Stimulated activated CD8-positive, alpha-beta memory T cell treated with anti-CD3 and anti-CD28 coated beads, Interleukin-2, amount 100 ng/mL, for 1 hour (primary cell): Measurements from ENCODE around the gene ARSB.

ENCODE experiments used
- DNase-seq, 2 donors: peaks; one replicate each; pipeline ENCODE4 v3.0.0-alpha.2; 2020; ENCODE audit warnings: low read depth in 2 of 2

ARSB gene

GRCh38 chr5:78985116-78985724 is at the start of gene ARSB:
ARSB (minus strand) TSS chr5:78985310; CDS start chr5:78985248, 62 bp downstream.
- peak; percentile 25 to 26 for DNase-seq

- no peak for DNase-seq
Observed at GRCh38 chr5:79032782-79033181, 47.7 kb upstream of the ARSB start.

DNA sequence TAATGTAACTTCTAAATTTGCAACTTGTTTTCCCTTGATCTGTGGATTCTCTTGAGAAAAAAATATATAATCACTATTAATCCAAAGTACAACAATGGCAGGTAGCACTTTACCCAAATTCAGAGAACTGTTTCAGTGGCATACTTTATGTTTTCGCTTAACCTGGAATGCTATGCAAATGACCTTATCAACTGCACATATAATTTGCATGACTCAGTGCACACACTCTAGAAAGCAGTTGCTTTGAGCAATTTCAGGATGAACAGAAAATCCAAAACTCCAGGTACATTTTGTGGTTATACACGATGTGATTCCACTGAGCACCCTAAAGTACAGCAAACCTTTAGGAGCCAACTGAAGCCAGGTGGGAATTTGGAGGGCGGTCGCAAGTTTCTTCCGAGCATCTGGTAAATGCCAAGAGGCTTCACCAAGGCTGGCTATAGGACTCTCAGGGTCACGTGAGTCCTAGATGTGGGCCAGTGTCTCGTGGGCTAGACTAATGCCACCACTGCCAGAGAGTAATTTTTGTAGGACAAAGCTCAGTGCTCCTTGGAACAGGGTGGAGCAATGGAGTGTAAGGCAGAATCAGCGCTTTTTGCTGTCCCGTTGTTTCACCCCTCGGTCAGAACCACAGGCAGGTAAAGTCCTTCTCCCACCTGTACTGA is 47.1 kb upstream of the ARSB start:
- no peak for DNase-seq

DNA sequence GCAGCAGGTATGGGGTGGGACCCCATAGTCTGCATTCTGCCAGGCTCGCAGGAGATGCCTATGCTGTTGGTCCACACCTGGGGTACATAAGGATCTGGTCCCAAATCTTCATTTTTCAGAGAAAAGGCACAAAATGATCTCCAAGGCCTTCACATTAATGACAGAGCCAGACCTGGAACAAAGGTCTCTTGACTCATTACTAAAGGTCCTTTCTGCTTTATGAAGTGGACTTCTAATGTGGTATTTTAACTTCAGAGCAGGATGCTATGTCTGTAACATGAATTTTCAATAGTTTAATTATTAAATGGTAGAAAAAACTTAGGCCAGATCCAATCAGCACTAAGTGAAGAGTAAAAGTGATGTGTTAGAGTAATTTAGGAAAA is 46.4 kb upstream of the ARSB start:
- no peak for DNase-seq

DNA sequence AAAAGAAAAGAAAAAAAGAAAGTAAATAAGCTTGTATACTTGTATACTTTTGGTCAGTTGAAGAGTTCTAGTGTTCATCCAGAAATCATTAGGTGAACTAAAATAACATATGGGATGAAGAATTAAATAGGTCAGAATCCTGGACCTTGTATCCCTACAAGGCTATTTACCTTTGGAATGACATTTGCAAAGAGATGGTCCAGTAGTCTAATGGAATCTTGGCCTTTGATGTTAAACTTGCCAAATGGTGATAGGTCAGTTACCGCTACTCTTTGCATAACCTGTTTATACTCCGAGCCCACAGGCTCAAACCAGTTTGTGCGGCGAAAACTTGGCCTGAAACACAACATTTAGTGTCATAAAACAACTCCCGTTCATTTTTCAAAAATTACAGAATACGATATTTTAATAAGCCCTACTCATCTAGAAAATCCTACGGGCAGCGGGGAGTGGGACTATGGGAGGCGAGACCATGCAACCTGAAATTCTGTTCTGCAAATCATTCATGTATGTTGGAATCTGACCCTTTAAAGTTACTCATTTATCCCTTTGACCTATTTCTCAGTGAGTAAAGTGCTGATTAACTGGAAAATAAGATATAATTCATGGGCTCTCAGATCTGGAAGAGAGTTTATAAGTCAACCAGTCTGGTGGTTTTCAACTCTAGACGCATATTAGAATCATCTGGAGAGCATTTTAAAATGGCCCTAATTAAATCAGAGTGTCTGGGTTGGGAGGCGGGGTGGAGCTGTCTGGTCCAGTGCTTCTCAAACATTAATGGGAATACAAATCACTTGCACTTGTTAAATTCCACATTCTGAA is 45.8 kb upstream of the ARSB start:
- no peak for DNase-seq

DNA sequence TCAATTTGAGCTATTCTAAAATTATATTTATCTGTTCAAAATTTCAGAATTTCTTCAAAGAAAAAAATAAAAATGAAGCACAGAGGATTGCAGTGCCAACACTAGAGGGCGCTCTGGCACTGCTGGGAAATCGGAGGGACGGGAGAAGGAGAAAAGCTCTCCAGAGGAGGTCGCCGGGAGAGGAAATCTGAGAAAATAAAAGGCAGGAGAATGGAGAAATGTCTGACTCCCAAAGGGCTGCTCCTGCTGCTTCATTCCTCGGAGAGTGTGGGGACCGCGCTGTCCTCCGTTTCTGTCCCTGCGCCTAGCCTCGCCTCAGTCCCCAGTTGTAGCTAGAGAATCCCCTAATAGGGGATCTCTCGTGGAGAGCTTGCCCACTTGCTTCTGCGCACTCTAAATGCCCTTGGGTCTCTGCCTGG is 40.0 kb upstream of the ARSB start:
- peak; percentile 5 to 35 for DNase-seq

- DNase-seq: no peak
Observed at GRCh38 chr5:79023947-79024346, 38.8 kb upstream of the ARSB start.

- no peak for DNase-seq
Observed at GRCh38 chr5:79023348-79023747, 38.2 kb upstream of the ARSB start.

DNA sequence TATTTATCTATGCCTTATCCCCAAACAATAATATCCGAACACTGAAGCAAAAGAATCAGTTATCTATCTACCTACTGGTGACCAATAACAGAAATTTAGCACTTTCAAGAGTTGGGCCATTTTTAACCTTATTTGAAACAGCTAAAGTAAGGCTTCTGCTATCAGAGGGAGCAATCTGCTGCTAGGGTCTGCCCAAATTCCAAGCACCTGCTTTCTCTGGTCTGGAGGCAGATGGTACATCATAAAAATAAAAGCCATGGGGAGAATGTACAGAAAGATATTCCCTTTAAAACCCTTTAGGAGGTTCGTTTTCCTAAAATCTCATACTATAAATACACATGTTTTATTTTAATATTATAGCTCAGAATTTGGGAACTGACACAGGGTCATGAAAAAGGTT is 37.7 kb upstream of the ARSB start:
- no peak for DNase-seq

GRCh38 chr5:79021753-79022152 is 36.6 kb upstream of the ARSB start:
- no peak for DNase-seq

GRCh38 chr5:79020861-79021561 is 35.9 kb upstream of the ARSB start:
- peak in 1 of 2 donors; percentile 4 for DNase-seq

DNA sequence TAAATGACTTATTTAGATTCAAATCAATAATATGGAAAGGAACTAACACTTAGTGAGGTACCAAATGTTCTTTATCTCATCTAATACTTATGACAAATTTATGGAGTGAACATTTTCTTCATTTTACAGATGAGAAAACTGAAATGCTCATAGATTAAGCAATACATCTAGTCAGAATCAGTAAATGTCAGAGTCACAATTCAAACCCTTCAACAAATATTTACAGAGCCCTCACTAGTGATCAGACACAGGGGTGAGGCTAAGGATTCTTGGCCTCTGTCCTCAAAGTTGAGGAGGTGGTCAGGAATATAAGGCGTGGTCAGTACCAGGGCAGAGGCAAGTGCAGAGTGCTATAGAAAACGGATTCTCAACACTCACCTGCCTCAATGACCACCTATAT is 29.5 kb upstream of the ARSB start:
- no peak for DNase-seq

DNA sequence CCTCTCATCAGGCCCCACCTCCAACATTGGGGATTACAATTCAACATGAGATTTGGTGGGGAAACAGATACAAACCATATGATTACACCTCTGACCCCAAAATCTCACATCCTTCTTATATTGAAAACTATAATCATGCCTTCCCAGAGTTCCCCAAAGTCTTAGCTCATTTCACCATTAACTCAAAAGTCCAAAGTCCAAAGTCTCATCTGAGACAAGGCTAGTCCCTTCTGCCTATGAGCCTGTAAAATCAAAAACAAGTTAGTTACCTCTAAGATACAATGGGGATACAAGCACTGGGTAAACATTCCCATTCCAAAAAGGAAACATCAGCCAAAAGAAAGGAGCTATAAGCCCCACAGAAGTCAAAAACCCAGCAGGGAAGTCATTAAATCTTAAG is 26.8 kb upstream of the ARSB start:
- no peak for DNase-seq

DNA sequence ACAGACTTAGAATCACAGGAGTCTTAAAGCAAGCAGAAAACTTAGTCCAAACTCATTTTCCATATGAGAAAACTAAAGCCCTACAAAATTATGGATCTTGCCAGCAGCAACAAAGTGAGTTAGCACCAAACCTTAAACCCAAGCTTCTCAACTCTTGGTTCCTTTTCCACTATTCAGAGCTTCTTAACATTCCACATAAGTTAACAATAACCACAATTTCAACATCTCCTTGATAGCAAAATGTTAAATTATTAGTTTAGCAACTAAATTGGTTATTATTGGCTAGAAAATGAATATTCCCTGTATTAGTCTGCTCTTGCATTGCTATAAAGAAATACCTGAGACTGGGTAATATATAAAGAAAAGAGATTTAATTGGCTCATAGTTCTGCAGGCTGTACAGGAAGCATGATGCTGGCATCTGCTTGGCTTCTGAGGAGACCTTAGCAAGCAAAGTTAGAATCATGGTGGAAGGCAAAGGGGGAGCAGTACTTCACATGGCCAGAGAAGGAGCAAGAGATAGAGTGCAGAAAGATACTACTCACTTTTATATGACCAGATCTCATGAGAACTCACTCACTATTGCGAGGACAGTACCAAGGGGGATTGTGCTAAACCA is 26.2 kb upstream of the ARSB start:
- no peak for DNase-seq

- no peak for DNase-seq
Observed at GRCh38 chr5:79008362-79008761, 23.3 kb upstream of the ARSB start.

DNA sequence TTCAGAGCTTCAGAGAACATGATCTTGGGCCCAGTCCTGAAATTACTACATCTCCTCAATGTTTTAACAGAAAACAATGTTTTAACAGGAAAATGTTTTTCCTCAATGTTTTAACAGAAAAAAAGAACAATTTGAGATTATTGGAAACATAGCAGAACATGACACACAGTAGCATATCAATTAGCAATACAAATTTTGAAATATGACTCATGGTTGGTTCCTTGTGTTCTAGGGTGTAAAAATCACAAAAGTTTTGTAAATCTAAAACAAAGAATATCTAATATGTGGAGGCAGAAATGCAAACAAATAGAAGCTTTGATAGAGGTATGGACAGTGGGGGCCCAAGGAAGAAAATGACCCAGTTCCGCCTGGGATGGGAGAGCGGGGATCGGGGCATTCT is 22.8 kb upstream of the ARSB start:
- no peak for DNase-seq

GRCh38 chr5:79005936-79006631 is 21.0 kb upstream of the ARSB start:
- DNase-seq: no peak

- no peak for DNase-seq
Observed at GRCh38 chr5:79005151-79005550, 20.0 kb upstream of the ARSB start.

DNA sequence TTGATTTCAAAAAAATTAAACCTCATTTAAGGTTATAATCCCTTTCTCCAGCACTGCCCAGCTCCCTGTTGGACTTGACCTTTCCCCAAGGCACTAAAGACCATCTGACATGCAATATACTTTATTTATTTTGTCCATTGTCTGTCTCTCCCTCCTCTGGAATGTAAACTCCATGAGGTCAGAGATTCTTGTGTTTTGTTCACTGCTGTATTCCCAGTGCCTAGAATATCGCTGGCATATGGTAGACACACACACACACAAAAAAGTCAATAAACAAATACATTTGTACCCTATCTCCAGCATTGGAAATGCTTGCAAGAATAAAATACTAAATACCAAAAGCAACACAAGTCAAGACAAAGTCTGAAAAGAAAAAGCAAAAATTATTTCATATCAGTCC is 17.3 kb upstream of the ARSB start:
- DNase-seq: no peak

DNA sequence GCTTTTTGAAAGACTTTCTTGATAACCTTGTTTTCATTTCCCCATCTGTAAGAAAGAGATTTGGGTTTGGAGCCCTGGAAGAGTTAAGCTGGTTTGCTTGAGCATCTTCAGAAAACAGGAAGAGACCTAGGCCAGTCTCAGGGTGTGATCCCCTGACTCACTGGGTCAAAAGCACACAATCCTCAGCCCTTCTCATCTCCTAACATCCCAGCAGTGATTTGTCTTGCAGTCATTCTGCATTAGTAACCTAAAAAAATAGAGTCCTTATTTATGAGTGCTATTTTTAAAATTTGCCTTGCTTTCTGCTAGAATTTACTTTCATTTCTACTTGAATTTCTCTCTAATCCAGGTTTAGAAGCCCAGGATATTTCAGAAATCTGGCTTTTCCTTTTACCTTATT is 16.4 kb upstream of the ARSB start:
- no peak for DNase-seq

DNA sequence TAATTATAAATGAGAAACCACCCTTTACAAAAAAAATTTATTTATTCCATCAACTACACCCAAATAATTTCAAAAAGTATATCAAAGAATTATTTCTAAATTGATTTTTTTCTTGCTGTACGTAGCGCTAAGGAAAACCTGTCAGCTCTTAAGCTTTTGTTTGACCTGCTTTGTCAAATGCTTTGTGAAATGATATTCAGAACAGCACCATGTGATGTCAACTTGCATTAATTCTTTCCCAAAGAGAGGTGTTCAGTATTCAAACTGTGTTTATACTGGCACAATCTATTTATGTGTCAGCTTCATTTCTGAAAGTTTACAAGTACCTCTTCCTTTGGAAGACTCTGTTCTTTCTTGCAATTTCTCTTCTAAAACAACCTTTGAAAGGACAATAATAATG is 12.0 kb upstream of the ARSB start:
- DNase-seq: no peak
